ENCODE measurements around the gene MTHFR.

Gene MTHFR

GRCh38 chr1:11759791-11760190, 46.0 kb downstream of the MTHFR start:
- DNase-seq (ENCODE audit: low spot score) = no peak

- no peak for DNase-seq (ENCODE audit: low spot score)
Observed at GRCh38 chr1:11757047-11757446, 48.7 kb downstream of the MTHFR start.

- DNase-seq (ENCODE audit: low spot score) = no peak
Observed at GRCh38 chr1:11753555-11754208, 52.1 kb downstream of the MTHFR start.

- DNase-seq (ENCODE audit: low spot score) = no peak
Observed at GRCh38 chr1:11752359-11753088, 53.2 kb downstream of the MTHFR start.

- no peak for DNase-seq (ENCODE audit: low spot score)
Observed at GRCh38 chr1:11751087-11751486, 54.7 kb downstream of the MTHFR start.

GRCh38 chr1:11749996-11750395, 55.8 kb downstream of the MTHFR start:
- no peak for DNase-seq (ENCODE audit: low spot score)

GRCh38 chr1:11749203-11749689, 56.5 kb downstream of the MTHFR start:
- DNase-seq (ENCODE audit: low spot score) = no peak

- DNase-seq (ENCODE audit: low spot score) = no peak
Observed at GRCh38 chr1:11748294-11749202, 57.2 kb downstream of the MTHFR start.

GRCh38 chr1:11746795-11747487, 58.8 kb downstream of the MTHFR start:
- DNase-seq (ENCODE audit: low spot score) = no peak

GRCh38 chr1:11746092-11746491, 59.7 kb downstream of the MTHFR start:
- DNase-seq (ENCODE audit: low spot score) = no peak

- DNase-seq (ENCODE audit: low spot score) = no peak
Observed at GRCh38 chr1:11744287-11744686, 61.5 kb downstream of the MTHFR start.

GRCh38 chr1:11741919-11742558, 63.7 kb downstream of the MTHFR start:
- DNase-seq (ENCODE audit: low spot score) = no peak

GRCh38 chr1:11741482-11741881, 64.3 kb downstream of the MTHFR start:
- no peak for DNase-seq (ENCODE audit: low spot score)

GRCh38 chr1:11740258-11741192, 65.2 kb downstream of the MTHFR start:
- no peak for DNase-seq (ENCODE audit: low spot score)

GRCh38 chr1:11738783-11739182, 67.0 kb downstream of the MTHFR start:
- no peak for DNase-seq (ENCODE audit: low spot score)

GRCh38 chr1:11738096-11738495, 67.7 kb downstream of the MTHFR start:
- no peak for DNase-seq (ENCODE audit: low spot score)

GRCh38 chr1:11736746-11737639, 68.8 kb downstream of the MTHFR start:
- DNase-seq (ENCODE audit: low spot score) = no peak

GRCh38 chr1:11735854-11736745, 69.7 kb downstream of the MTHFR start, which contains the start of gene AGTRAP:
AGTRAP (plus strand) TSS chr1:11736136; CDS start chr1:11736209, 73 bp downstream.
- peak; percentile 95 for DNase-seq (ENCODE audit: low spot score)

All from left forelimb (tissue), 1 donor.